Measurements from ENCODE around the gene PNPO. TPM values are rescaled to one million over a fixed set of nuclear protein-coding genes. Genes with fewer than 3 reads are reported as not detected.

Gene PNPO
- total and polyA plus RNA-seq, 2 of the 8 experiments (the other 6 are each of a cell fraction or from before 2014, with no cell fraction given): 7.0 to 8.1 TPM

- TF ChIP-seq RAD21 (IDR thresholded peaks at IDR 0.05 in 1 of 2, conservative IDR thresholded peaks at IDR 0.05 in 1 of 2; ENCODE audit: low read depth in 2 of 2, low read length in 2 of 2) (no peak), SUZ12 (IDR thresholded peaks at IDR 0.05; ENCODE audit: low read length) (no peak), E2F6 (IDR thresholded peaks at IDR 0.05) (no peak), SP1 (IDR thresholded peaks at IDR 0.05; ENCODE audit: low read depth, low read length) (no peak), SP2 (IDR thresholded peaks at IDR 0.05; ENCODE audit: low read length) (no peak), MAX (IDR thresholded peaks at IDR 0.05) (no peak), CREB1 (IDR thresholded peaks at IDR 0.05) (no peak), GABPA (IDR thresholded peaks at IDR 0.05; ENCODE audit: borderline replicate concordance, insufficient read depth, low read length) (no peak)
These were observed 13.5 kb upstream of the PNPO start (continued) for GRCh38 chr17:47927821-47928400.

All from H1 (cell line).